ENCODE results near the gene G3BP1.

Gene G3BP1

GRCh38 chr5:151764801-151765200, 7.0 kb upstream of the G3BP1 start:
- H3K4me3 ChIP-seq (ENCODE audit: low read depth, low read length) = no peak overlapping the region
- no peak for DNase-seq (ENCODE audit: low read depth)
- TF ChIP-seq CTCF (IDR thresholded peaks at IDR 0.05; ENCODE audit: insufficient read depth, low read depth, low read length, missing control alignments) = no peak

GRCh38 chr5:151766975-151767374, 4.8 kb upstream of the G3BP1 start:
- no peak for DNase-seq (ENCODE audit: low read depth)
- no peak for TF ChIP-seq CTCF (IDR thresholded peaks at IDR 0.05; ENCODE audit: insufficient read depth, low read depth, low read length, missing control alignments)
- H3K4me3 ChIP-seq (ENCODE audit: low read depth, low read length) = no peak overlapping the region

GRCh38 chr5:151770383-151771258, 1.1 kb upstream of the G3BP1 start:
- TF ChIP-seq CTCF (IDR thresholded peaks at IDR 0.05; ENCODE audit: insufficient read depth, low read depth, low read length, missing control alignments) = peak; percentile 24
- H3K4me3 ChIP-seq (ENCODE audit: low read depth, low read length) = peak overlapping the region; percentile 84
- DNase-seq (ENCODE audit: low read depth) = peak; percentile 91

- peak overlapping the region; percentile 80 for H3K4me3 ChIP-seq (ENCODE audit: low read depth, low read length)
- no peak for TF ChIP-seq CTCF (IDR thresholded peaks at IDR 0.05; ENCODE audit: insufficient read depth, low read depth, low read length, missing control alignments)
- peak; percentile 62 for DNase-seq (ENCODE audit: low read depth)
Observed at GRCh38 chr5:151772029-151772845, 483 bp downstream of the G3BP1 start.

- no peak for DNase-seq (ENCODE audit: low read depth)
- no peak for TF ChIP-seq CTCF (IDR thresholded peaks at IDR 0.05; ENCODE audit: insufficient read depth, low read depth, low read length, missing control alignments)
- H3K4me3 ChIP-seq (ENCODE audit: low read depth, low read length) = peak overlapping the region; percentile 80
Observed at GRCh38 chr5:151772846-151773561, 1.2 kb downstream of the G3BP1 start.

- H3K4me3 ChIP-seq (ENCODE audit: low read depth, low read length) = peak overlapping the region; percentile 80
- TF ChIP-seq CTCF (IDR thresholded peaks at IDR 0.05; ENCODE audit: insufficient read depth, low read depth, low read length, missing control alignments) = no peak
- no peak for DNase-seq (ENCODE audit: low read depth)
Observed at GRCh38 chr5:151773951-151774350, 2.2 kb downstream of the G3BP1 start.
